Activated CD4-positive, alpha-beta memory T cell treated with anti-CD3 and anti-CD28 coated beads for 36 hours (primary cell): Measurements from ENCODE around the gene RHBDF2. TPM values are rescaled to one million over a fixed set of nuclear protein-coding genes. Genes with fewer than 3 reads are reported as not detected.
A peak's percentile ranks its signal among the peaks of the same experiment; 100 is the strongest.

Experiments
- CTCF ChIA-PET: fragments of 350-600 bp; sonication (Branson Sonifier 250); formaldehyde crosslinking; loops from one replicate; lab custom pipeline; 2021; ENCODE audit warnings: antibody characterized with exemption, inconsistent platforms; lab: Charles Lee
- POLR2A ChIA-PET: fragments of 350-600 bp; sonication (Branson Sonifier 250); formaldehyde crosslinking; loops from one replicate; lab custom pipeline; 2021; ENCODE audit warnings: antibody characterized with exemption; lab: Charles Lee
- DNase-seq: peaks from one replicate; pipeline ENCODE4 v3.0.0-alpha.2; 2020
- H3K27ac Mint-ChIP-seq: one replicate; pipeline ENCODE4 v1.8.0; 2021; ENCODE audit warnings: mixed read lengths
- H3K27me3 Mint-ChIP-seq: one replicate; pipeline ENCODE4 v1.8.0; 2021; ENCODE audit warnings: mixed read lengths
- H3K36me3 Mint-ChIP-seq: one replicate; pipeline ENCODE4 v1.8.0; 2021; ENCODE audit warnings: mixed read lengths
- H3K4me1 Mint-ChIP-seq: one replicate; pipeline ENCODE4 v1.8.0; 2021; ENCODE audit warnings: low read depth, mixed read lengths
- H3K4me3 Mint-ChIP-seq: one replicate; pipeline ENCODE4 v1.8.0; 2021; ENCODE audit warnings: mild to moderate bottlenecking, mixed read lengths
- H3K9me3 Mint-ChIP-seq: one replicate; pipeline ENCODE4 v1.8.0; 2021; ENCODE audit warnings: mixed read lengths
- intact Hi-C: fragments of 100-400 bp; cut with micrococcal nuclease; formaldehyde crosslinking; loops from one replicate; pipeline ENCODE4 v1.15.1; 2023
- total RNA-seq, 2 experiments: library from RNA; stranded (reverse); gene quantifications; one replicate each; pipeline ENCODE4 v1.2.3, GENCODE V29; 2021

The RHBDF2 gene
- total RNA-seq, 2 experiments from 2014 or later = 28.9 to 30.0 TPM

DNA sequence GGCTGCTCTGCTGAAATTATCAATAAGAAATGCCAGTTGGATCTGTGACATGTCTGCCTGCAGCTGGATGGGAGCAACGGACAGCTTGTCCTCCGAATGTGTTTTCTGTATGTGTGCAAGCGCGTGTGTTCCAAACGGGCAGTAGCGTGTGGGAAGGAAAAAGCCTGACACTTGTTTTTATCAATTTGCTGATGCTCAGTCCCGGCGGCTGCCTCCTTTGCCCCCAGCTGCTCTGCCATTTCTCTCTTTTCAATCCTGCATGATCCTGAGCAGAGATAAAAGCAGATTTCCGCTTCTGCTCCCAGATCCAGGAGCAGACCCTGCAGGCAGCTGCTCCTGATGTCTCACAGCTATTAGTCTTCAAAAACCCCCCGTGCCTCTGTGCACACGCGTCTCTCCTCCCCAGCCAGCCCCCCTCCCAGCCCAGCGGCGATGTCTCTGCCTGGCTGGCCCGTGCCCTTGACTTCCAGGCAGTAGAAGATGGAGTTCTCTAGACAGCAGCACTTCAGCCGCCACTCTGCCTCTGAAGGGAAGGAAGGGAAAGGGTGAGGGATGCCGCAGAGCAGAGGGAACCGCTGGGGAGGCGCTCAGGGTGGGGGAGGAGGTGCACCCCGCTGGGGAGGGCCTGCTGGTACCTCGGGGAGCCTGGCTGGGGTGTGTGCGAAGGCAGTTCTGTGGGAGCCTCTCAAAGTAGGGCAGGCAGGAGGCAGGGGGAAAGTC is 42.8 kb upstream of the RHBDF2 start:
- peaks cover 29% of the 10 kb centered on the region for H3K27me3 Mint-ChIP-seq
- no peaks in the 10 kb centered on the region for H3K36me3 Mint-ChIP-seq
- no peak for DNase-seq
- H3K4me1 Mint-ChIP-seq = no peaks in the 10 kb centered on the region
- intact Hi-C loops = no loop called here
- H3K4me3 Mint-ChIP-seq = no peak overlapping the region
- H3K9me3 Mint-ChIP-seq = no peaks in the 10 kb centered on the region
- no peak overlapping the region for H3K27ac Mint-ChIP-seq
- ChIA-PET CTCF (interaction anchor here (4.3 kb wide), 1 partner anchor 21 kb away, joined by 36 read pairs; no protein-coding TSS in a partner anchor), POLR2A (no interaction called here)

DNA sequence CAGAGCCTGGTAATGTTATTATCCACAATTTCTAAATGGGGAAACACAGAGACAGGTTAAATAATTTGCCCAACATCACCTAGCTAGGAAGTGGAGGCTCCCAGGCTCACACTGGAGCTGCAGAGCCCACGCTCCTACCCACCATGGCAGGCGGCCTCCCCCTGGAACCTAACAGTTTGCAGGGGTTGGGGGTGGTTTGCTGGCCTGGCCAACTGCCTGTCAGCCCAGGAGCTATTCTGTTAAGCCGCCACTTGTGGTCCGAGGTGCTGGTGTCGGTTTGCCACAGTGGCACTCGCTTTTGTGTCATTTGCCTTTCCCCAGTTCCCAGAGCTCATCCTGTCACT is 42.2 kb upstream of the RHBDF2 start:
- DNase-seq = no peak
- no peaks in the 10 kb centered on the region for H3K4me1 Mint-ChIP-seq
- intact Hi-C loops = no loop called here
- H3K27ac Mint-ChIP-seq = no peak overlapping the region
- POLR2A ChIA-PET = no interaction called here
- peaks cover 34% of the 10 kb centered on the region for H3K27me3 Mint-ChIP-seq
- CTCF ChIA-PET = interaction anchor here (4.3 kb wide), 1 partner anchor 20 kb away, joined by 36 read pairs; no protein-coding TSS in a partner anchor
- no peaks in the 10 kb centered on the region for H3K36me3 Mint-ChIP-seq
- no peak overlapping the region for H3K4me3 Mint-ChIP-seq
- H3K9me3 Mint-ChIP-seq = no peaks in the 10 kb centered on the region

DNA sequence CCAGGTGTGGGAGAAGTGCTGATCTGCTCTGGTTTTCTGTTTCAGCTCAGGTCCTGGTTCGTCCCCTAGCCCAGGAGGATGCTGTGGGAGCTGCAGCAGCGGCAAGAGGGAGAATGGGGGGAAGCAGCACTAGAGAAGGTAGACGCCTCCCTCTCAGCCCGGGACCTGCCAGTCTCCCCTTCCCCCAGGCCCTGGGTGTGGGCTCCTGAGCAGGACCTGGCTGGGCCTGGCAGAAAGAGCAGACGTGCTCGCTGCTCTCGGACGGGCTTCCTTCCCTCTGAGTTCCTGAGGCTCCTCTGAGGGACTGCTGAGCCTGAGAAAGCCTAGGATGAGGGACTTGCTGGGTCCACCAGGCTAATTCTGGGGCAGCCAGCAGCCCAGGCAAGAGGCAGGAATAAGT is 41.8 kb upstream of the RHBDF2 start:
- ChIA-PET CTCF (interaction anchor here (4.3 kb wide), 1 partner anchor 20 kb away, joined by 36 read pairs; no protein-coding TSS in a partner anchor), POLR2A (interaction anchor here (0.7 kb wide), 1 partner anchor 25 kb away, joined by 3 read pairs; no protein-coding TSS in a partner anchor)
- H3K27ac Mint-ChIP-seq = no peak overlapping the region
- intact Hi-C loops = no loop called here
- H3K36me3 Mint-ChIP-seq = no peaks in the 10 kb centered on the region
- H3K4me3 Mint-ChIP-seq = no peak overlapping the region
- DNase-seq = no peak
- no peaks in the 10 kb centered on the region for H3K4me1 Mint-ChIP-seq
- peaks cover 36% of the 10 kb centered on the region for H3K27me3 Mint-ChIP-seq
- no peaks in the 10 kb centered on the region for H3K9me3 Mint-ChIP-seq

DNA sequence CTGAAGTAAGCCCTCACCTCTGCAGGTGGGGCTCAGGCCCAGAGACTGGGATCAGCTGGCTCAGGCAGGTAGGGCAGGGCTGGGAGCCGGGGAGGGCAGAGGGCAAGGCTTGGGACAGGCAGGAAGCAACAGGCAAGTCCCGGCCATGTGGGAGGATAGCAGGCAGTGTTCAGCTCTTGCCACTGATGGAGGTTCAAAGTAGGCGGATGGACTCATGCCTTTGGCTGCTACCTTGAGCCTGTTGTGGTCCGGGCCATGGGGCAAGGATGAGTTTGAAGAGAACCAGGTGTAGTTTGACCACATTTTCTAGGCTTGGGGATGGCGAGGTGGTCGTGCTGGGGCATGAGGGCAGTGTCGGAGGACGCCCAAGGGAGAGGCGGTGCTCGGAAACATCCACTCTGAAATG is 41.3 kb upstream of the RHBDF2 start:
- intact Hi-C loops = no loop called here
- Mint-ChIP-seq H3K27me3 (peaks cover 36% of the 10 kb centered on the region), H3K9me3 (no peaks in the 10 kb centered on the region), H3K4me3 (no peak overlapping the region), H3K4me1 (no peaks in the 10 kb centered on the region), H3K27ac (no peak overlapping the region), H3K36me3 (no peaks in the 10 kb centered on the region)
- POLR2A ChIA-PET = interaction anchor here (0.7 kb wide), 1 partner anchor 26 kb away, joined by 3 read pairs; no protein-coding TSS in a partner anchor
- no peak for DNase-seq
- CTCF ChIA-PET = no interaction called here

DNA sequence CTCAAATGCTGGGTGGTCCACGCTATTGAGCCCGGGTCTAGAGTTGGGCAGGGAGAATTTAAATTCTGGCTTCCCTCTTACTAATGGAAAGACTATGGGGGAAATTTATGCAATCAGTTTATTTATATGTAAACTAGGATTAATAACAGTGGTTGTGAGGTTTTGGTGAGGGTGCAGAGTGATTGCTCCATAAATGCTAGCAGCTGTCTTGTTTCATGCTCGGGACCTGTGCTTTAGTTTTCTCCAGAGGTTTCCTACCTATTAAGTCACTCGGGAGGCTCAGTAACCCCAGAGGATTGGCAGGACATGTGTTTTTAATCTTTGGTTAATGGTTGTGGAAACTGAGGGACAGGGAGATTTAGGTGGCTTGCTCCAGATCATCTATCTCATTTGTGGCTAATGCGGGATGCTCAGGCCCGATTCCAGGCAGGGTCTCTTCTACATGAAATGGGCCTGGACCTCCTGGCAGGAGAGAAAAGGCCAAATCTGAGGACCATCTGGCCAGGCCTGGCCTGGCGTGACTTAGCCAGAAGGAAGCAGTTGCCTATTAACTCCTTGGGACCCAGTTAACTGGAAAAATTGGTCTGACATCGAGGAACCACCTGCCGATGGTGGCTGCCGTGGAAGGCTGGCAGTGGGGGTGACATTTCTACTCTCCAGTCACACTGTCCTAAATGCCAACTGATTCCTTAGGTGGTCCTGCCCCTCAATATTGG is 40.7 kb upstream of the RHBDF2 start:
- peaks cover 39% of the 10 kb centered on the region for H3K27me3 Mint-ChIP-seq
- no peak overlapping the region for H3K4me3 Mint-ChIP-seq
- POLR2A ChIA-PET = no interaction called here
- no peaks in the 10 kb centered on the region for H3K9me3 Mint-ChIP-seq
- DNase-seq = no peak
- CTCF ChIA-PET = no interaction called here
- no peaks in the 10 kb centered on the region for H3K4me1 Mint-ChIP-seq
- intact Hi-C loops = no loop called here
- no peaks in the 10 kb centered on the region for H3K36me3 Mint-ChIP-seq
- H3K27ac Mint-ChIP-seq = no peak overlapping the region

DNA sequence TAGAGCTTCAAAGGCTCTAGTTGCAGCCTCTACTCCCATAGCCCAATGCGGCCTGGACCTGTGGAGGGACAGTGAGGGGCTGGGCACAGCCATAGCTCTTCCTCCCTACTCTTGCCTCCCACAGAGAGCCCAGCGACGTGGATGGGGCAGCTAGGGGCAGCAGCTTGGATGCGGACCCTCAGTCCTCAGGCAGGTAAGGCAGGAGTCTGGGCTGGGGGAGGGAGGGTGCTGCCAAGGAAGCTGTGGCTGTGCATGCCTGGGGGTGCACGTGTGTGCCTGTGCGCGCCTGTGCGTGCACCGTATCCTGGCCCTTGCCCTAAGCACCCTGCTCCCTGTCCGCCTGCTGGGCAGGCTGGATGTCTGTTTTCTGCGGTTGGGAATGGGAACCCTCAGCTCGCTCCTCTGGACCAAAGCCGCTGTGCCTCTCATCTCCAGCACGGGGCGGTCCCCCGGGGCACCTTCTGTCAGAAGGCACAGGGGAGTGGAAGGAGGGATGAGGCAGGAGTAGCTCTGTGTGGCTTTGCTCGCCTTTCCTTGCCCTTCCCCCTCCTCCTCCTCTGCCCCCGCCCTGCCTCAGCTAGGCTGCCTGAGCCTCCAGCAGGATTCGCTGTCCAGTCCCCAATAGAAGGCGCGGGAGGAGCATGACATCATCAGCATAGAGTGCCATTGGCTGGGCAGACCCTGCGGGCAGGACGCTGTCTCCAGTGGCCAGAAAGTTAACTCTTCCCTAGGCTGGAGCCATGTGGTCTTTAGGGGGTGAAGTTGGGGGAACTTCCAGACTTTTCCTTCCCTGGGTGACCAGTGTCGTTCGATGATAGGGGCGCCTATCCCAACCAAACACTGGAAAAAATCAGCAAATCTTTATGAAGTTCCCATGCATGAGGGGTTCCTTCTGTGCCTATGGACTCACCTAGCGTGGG is 39.4 kb upstream of the RHBDF2 start:
- CTCF ChIA-PET = interaction anchor here (1.1 to 1.9 kb wide), 3 partner anchors 17 to 83 kb away, joined by 3 to 9 read pairs (median 5); no protein-coding TSS in a partner anchor
- H3K4me1 Mint-ChIP-seq = no peaks in the 10 kb centered on the region
- no peaks in the 10 kb centered on the region for H3K9me3 Mint-ChIP-seq
- DNase-seq = peak; percentile 53
- H3K36me3 Mint-ChIP-seq = no peaks in the 10 kb centered on the region
- H3K27ac Mint-ChIP-seq = no peak overlapping the region
- intact Hi-C loops = no loop called here
- peaks cover 42% of the 10 kb centered on the region for H3K27me3 Mint-ChIP-seq
- no peak overlapping the region for H3K4me3 Mint-ChIP-seq
- POLR2A ChIA-PET = no interaction called here

DNA sequence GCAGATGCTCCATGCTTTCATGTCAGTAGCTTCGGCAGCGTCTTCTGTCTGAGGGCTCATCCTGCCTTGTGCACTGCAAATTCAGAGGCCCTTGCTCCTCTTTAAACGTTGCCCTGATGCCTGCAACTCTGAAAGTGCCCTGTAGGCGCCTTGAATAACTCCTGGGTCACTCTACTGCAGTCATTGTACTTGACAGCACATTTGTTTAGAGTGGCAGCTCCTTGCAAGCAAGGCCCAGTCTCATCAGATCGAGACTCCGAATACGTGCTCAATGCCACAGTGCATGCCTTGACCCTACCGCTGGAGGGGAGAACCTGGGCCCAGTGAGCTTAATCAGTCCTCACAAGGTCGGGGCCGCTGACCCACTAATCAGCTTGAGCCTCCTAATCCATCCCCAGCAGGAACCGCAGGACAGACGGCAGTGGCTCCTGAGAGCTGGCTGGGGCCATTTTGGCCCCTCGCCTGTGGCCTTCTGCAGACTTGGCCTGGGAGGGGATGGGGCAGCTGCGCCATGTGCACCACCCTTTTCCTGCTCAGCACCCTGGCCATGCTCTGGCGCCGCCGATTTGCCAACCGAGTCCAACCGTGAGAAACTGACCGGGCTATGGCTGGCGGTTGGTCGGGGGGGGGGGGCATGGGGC is 38.5 kb upstream of the RHBDF2 start, which contains the start of gene PRCD:
Gene PRCD, plus strand, starts transcription at position 414 of the 641 bp plus-strand sequence. Its CDS starts 98 bp downstream, at position 512.
- POLR2A ChIA-PET = no interaction called here

DNA sequence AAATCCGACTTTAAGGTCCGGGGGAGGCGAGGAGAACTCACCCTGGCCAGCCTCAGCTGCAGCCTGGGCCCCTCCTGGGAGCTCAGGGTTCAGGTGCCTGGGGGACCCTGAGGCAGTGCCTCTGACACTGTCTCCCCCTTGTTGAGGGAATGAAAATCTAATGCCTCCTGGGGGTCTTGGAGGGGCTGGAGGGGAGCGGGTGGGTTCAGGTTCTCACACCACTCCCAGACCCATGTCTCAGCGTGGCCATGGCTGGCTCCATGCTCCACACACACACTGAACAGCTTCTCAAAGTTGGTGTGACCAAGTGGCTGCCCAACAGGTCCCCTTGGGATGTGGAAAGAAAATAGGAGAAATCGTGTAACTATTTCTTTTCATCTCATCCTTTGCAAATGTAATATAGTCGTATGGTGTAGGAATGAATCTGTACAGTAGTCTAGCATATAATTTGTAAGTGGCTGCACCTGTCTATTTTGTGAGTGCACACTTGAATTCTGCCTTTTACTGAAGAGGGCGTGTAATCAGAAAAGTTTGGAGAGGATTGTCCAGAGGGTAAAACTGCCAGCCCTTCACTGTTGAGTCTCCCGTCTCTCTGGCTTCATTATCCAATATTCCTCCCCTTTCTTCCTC is 37.8 kb upstream of the RHBDF2 start:
- intact Hi-C loops = no loop called here
- Mint-ChIP-seq H3K4me1 (no peaks in the 10 kb centered on the region), H3K36me3 (no peaks in the 10 kb centered on the region), H3K27me3 (peaks cover 43% of the 10 kb centered on the region), H3K9me3 (no peaks in the 10 kb centered on the region), H3K27ac (no peak overlapping the region), H3K4me3 (no peak overlapping the region)
- no peak for DNase-seq
- ChIA-PET POLR2A (interaction anchor here (0.5 kb wide), 1 partner anchor 270 kb away, joined by 3 read pairs; no protein-coding TSS in a partner anchor), CTCF (interaction anchor here (0.5 to 1.9 kb wide), 4 partner anchors 9 to 19 kb away, joined by 3 to 9 read pairs (median 3); no protein-coding TSS in a partner anchor)

More for the DNA sequence above, 38.5 kb upstream of the RHBDF2 start, which contains the start of gene PRCD:
- Mint-ChIP-seq H3K36me3 (no peaks in the 10 kb centered on the region), H3K27ac (no peak within 1 kb of the TSS), H3K4me3 (no peak within 1 kb of the TSS), H3K9me3 (no peaks in the 10 kb centered on the region), H3K4me1 (no peaks in the 10 kb centered on the region), H3K27me3 (peaks cover 46% of the 10 kb centered on the region)
- no peak for DNase-seq
- CTCF ChIA-PET = interaction anchor here (1.1 to 1.9 kb wide), 4 partner anchors 9 to 84 kb away, joined by 3 to 9 read pairs (median 4); no protein-coding TSS in a partner anchor
- intact Hi-C loops = no loop called here

DNA sequence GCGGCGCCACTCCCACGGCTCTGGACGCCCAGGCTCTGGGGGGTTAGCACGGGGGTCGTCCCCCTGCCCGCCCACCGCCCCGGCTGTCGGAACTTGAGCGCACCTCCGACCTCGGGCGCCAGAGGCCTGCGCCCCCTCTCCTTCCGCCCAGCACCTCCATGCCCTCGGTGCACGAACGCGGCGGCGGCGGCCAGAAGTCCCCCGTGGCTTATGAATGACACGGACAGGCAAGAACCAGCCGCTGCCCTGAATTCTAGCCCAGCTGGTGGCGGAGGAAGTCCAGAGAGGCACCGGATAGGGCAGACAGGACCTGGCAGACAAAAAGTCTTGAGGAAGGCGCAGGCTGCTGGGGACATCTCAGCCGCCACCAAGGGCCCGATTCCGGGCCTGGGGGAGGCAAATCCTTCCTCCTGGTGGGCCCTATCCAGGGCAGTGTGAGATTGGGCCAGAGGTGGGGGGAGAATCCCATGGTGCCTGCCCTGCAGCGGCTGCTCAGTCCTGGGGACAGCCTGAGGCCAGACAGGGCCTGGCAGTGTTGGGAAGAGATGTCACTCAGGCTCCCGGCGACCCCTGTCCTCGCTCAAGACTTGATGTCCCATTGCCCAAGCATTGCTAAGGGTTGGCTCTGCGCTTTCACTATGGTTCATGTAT is 37.2 kb upstream of the RHBDF2 start:
- intact Hi-C loops = no loop called here
- H3K27ac Mint-ChIP-seq = no peak overlapping the region
- no peak overlapping the region for H3K4me3 Mint-ChIP-seq
- H3K4me1 Mint-ChIP-seq = no peaks in the 10 kb centered on the region
- H3K27me3 Mint-ChIP-seq = peaks cover 39% of the 10 kb centered on the region
- H3K9me3 Mint-ChIP-seq = no peaks in the 10 kb centered on the region
- CTCF ChIA-PET = interaction anchor here (0.5 to 1.2 kb wide), 2 partner anchors 8 to 15 kb away, joined by 3 read pairs; no protein-coding TSS in a partner anchor
- no peak for DNase-seq
- H3K36me3 Mint-ChIP-seq = no peaks in the 10 kb centered on the region
- POLR2A ChIA-PET = interaction anchor here (0.5 kb wide), 1 partner anchor 270 kb away, joined by 3 read pairs; no protein-coding TSS in a partner anchor

DNA sequence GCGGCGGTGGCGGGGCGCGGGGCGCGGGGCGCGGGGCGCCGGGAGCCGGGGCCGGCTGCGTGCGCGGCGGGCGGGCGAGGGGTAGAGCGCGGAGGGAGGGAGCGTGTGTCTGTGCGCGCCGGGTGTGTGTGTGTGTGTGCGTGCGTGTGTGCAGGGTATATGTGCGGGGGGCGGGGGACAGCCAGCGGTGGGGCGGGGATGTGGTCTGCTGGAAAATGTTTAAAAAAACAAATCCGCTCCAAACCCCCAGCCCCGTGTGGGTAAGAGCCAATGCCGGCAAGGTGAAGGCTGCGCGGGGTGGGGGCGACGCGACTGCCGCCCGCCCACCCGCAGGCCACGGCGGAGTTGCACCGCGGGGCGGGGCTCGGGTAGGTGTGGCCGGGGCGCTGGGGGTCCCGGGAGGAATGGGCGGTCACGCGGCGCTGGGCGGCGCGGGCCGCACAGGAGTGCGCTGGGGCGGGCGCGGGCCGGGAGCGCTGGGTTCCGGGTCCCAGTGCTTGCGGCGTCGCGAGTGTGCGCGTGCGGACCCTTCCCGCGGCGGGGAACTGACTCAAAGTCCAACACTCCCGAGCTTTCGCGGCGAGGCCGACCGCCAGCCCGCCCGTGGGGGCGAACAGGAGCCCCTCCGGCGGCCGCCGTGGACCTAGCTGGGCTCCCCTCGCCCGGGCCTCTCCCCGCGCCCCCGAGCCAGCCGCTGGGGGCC is 36.5 kb upstream of the RHBDF2 start, which contains the start of gene CYGB:
Gene CYGB, minus strand, starts transcription at position 132 of the 703 bp plus-strand sequence. CDS start 167 bp downstream, outside the sequence.
- Mint-ChIP-seq H3K4me1 (no peaks in the 10 kb centered on the region), H3K4me3 (no peak within 1 kb of the TSS), H3K36me3 (no peaks in the 10 kb centered on the region), H3K27ac (no peak within 1 kb of the TSS), H3K27me3 (peaks cover 37% of the 10 kb centered on the region), H3K9me3 (no peaks in the 10 kb centered on the region)
- CTCF ChIA-PET = interaction anchor here (1.5 kb wide), 1 partner anchor 86 kb away, joined by 5 read pairs; no protein-coding TSS in a partner anchor
- POLR2A ChIA-PET = no interaction called here
- intact Hi-C loops = no loop called here
- no peak for DNase-seq
